NCI-H128 (cell line): Measurements from ENCODE around the gene ZNF837.
A peak's percentile ranks its signal among the peaks of the same experiment; 100 is the strongest.

Experiments
- DNase-seq: peaks from one replicate; lab custom pipeline; 2025; ENCODE audit not compliant: unreplicated experiment; lab: John Stamatoyannopoulos, UW

The ZNF837 gene

GRCh38 chr19:58372311-58373133, 8.3 kb downstream of the ZNF837 start:
- DNase-seq, result no peak

GRCh38 chr19:58368561-58369360, 12.1 kb downstream of the ZNF837 start:
- DNase-seq, result no peak

- no peak for DNase-seq
Observed at GRCh38 chr19:58367698-58368454, 13.0 kb downstream of the ZNF837 start.

GRCh38 chr19:58366585-58367430, 14.0 kb downstream of the ZNF837 start:
- DNase-seq, result no peak

- DNase-seq, result no peak
Observed at GRCh38 chr19:58364146-58364545, 16.7 kb downstream of the ZNF837 start.

- peak; percentile 92 for DNase-seq
Observed at GRCh38 chr19:58362272-58362994, 18.4 kb downstream of the ZNF837 start, which contains the start of gene ZNF497. Gene ZNF497 (minus strand): TSS chr19:58362751. CDS start chr19:58357635, 5,116 bp downstream.

- DNase-seq, result no peak
Observed at GRCh38 chr19:58361900-58362271, 18.9 kb downstream of the ZNF837 start.

GRCh38 chr19:58357481-58358145, 23.2 kb downstream of the ZNF837 start:
- DNase-seq, result no peak

GRCh38 chr19:58356766-58357480, 23.9 kb downstream of the ZNF837 start:
- DNase-seq, result no peak

GRCh38 chr19:58355908-58356765, 24.7 kb downstream of the ZNF837 start:
- DNase-seq, result no peak

- DNase-seq, result no peak
Observed at GRCh38 chr19:58355215-58355796, 25.5 kb downstream of the ZNF837 start.

- no peak for DNase-seq
Observed at GRCh38 chr19:58354478-58355030, 26.3 kb downstream of the ZNF837 start.

GRCh38 chr19:58353717-58354477, 26.9 kb downstream of the ZNF837 start:
- no peak for DNase-seq

GRCh38 chr19:58352760-58353671, 27.8 kb downstream of the ZNF837 start, which contains the start of gene A1BG:
Gene A1BG (minus strand): TSS chr19:58353492. CDS start chr19:58353437, 55 bp downstream.
- DNase-seq, result no peak
